Activated CD4-positive, alpha-beta T cell treated with anti-CD3 and anti-CD28 coated beads for 24 hours (primary cell): ENCODE data around the gene STAG3.

Experiments used
- DNase-seq, 2 donors: peaks; one replicate each; pipeline ENCODE4 v3.0.0-alpha.2; 2020; ENCODE audit warnings: low read depth in 2 of 2

STAG3 gene

DNA sequence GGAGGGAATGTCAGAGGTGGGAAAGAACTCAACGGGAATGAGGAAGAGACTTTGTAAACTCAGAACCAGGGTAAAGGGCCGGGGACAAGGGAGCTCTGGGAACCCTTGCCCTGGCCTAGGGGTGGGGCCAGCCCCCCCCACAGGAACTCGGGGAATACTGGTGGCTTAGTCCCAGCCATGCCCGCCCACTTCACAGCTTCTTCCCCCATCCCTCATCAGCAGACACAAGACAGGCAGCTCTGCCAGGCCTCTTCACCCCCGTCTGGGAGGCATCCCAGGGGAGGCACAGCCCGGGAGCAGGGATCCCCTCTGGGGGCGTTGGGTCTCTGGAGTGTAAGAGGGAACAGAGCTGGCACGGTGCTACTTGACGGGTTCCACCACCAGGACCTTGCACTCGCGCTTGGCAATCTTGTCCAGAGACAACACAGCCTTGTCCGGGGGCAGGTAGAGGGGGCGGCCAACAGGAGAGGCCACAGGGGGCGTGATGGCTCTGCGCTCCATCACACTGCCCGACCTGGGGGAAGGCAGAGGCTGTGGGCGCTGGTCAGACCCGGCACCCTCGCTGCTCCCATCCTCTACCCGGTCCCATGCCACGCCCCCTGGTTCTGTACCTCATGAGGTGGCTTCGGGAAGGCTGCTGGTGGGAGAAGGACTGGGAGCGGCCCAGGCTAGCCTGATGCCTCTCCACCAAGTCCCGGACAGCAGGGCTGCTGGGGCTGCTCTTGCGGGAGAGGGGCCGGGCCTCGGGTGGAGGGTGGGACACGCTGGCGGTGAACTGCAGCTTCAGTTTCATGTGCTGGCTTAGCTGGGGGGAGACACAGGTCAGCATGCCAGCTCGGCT, 22.8 kb upstream of the STAG3 start:
- DNase-seq = no peak

- no peak for DNase-seq
These were observed 22.0 kb upstream of the STAG3 start for GRCh38 chr7:100155553-100156317.

GRCh38 chr7:100156331-100157068, 21.2 kb upstream of the STAG3 start:
- DNase-seq = no peak

- no peak for DNase-seq
These were observed 20.7 kb upstream of the STAG3 start for GRCh38 chr7:100157069-100157333.

- no peak for DNase-seq
These were observed 20.1 kb upstream of the STAG3 start for GRCh38 chr7:100157334-100158228.

DNA sequence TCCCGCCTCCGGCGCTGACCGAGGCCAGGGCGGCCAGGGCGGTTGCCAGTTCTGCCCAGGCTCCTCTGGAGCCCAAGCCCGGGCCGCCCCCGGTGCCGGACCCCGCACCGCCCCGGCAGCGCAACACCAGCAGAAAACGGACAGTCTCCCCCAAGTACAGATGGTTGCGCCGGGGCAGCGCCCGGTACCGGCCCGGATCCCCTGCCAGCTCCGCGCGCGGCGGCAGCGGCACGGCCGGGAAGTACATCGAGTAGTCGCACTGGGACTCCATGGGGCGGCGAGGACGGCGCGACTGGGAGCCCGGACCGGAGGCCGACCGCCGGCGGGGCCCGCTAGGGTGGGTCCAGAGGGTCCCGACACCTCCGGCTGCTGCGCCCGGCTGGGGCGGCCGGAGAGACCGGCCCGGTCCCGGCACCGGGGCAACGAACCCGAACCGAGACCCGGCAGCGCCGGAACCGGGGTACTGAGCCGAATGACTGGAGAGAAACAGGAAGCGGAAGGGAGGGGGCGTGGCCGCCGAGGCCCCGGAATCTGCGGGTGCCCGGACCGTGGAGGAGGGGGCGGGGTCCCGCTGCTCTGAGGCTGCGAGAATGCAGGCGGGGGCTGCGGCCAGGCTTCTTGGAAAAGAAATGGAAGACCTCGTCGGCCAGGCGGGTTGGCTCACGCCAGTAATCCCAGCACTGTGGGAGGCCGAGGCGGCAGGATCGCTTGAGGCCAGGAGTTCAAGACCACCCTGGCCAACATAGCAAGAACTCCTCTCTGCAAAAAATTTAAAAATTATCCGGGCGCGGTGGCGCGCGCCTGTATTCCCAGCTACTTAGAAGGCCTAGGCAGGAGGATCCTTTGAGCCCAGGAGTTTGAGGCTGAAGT, 19.3 kb upstream of the STAG3 start, which contains the start of gene TRAPPC14:
TSS of gene TRAPPC14 (minus strand) at position 495 of the 870 bp plus-strand sequence. CDS start at position 271, 224 bp downstream.
- peak; percentile 91 to 96 for DNase-seq

DNA sequence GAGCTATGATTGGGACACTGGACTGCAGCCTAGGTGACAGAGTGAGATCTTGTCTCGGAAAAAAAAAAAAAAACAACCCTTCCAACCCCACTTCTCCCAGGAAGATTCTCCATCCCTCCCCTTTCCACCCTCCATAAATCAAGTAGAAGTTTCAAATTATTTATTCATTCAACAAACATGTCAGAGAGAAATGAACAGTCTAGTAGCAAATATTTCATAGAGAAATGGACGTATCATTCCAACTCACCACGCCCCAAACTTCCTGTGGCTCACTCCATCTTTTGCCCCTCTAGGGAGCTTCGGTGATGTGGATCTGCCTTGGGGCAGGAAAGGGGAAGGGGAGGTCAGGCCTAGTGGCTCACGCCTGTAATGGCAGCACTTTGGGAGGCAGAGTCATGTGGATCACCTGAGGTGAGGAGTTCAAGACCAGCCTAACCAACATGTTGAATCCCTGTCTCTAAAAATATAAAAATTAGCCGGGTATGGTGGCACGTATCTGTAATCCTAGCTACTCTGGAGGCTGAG, 18.6 kb upstream of the STAG3 start:
- no peak for DNase-seq

DNA sequence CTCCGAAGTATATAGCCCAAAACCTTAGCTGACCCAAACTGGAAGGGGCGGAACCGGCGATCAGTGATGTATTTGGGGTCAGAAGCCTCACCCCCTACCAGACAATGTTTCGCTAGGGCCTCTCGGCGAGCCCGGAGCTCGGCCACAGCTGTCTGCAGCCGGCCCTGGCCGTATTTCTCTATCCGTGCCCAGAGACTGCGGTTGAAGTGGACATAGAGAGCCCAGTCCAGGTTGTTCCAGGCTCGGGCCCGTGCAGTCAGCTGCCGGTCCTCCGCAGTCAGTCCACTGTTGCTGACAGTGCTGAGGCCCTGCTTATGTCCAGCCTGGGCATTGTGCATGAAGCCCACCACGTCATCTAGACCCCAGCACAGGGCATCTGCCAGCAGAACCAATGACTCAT, 17.7 kb upstream of the STAG3 start:
- DNase-seq = no peak

- no peak for DNase-seq
These were observed 14.6 kb upstream of the STAG3 start for GRCh38 chr7:100163006-100163531.

DNA sequence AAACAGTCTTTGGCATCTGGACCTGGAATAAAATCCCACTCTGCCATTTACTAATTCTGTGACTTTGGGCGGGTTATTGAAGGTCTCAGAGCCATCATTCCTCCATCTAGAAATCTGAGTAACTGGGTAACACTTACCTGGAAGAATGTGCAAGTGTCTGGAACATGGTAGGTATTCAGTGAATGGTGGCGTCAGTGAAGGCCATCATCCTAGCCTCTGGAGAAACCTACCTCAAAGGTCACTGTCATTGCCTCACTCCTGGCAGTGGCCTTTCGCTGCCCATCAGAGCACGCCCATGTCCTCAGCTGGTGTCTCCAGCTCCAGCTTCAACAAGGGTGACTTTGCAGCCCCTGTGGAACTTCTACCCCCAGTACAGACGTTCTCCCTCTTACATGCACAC, 13.8 kb upstream of the STAG3 start:
- DNase-seq = no peak

GRCh38 chr7:100166317-100166940, 11.3 kb upstream of the STAG3 start:
- DNase-seq = no peak

GRCh38 chr7:100166970-100167911, 10.5 kb upstream of the STAG3 start:
- no peak for DNase-seq

DNA sequence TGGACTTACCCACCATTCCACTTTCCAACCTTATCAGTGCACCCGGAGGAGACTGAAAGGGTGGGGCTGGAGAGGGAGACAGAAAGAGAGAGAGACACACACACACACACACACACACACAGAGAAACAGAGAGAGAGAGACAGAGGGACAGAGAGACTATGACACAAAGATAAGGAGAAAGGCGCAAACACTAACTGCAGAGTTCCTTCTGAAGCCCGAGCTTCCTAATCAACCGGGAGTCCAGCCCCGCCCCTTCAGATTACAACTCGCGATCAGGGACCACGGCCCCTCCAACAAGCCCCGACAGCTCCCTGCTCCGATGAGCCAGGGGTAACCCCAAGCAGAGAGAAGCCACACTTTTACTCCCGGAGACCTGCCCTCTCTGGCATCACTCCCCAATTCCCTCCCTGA, 9.8 kb upstream of the STAG3 start:
- DNase-seq = no peak

DNA sequence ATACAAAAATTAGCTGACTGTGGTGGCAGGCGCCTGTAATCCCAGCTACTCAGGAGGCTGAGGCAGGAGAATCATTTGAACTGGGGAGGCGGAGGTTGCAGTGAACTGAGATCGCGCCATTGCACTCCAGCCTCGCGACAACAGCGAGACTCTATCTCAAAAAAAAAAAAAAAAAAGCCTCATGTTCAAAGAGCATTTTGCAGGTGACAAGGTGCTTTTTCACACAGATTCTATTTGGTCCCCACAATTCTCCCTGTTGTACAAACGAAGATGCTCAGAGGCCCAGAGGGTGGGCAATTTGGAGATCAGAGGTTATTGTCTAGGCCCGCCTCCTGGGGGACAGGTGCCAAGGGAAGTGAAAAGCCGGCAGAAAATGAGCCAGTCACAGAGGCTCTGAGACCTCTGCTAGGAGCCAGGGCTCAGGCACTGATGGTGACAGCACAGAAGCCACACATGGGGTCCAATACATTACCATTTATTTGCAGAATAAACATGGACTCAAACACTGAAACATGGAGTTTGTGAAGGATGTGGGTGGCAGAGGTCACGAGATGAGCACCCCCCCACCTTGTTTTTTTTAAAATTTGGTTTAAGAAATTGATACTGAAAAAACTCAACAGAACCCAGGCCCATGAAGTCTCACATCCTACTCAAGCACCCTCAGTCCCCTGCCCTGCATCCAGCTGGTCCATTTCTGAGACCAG, 8.4 kb upstream of the STAG3 start:
- DNase-seq = no peak

- DNase-seq = no peak
These were observed 7.4 kb upstream of the STAG3 start for GRCh38 chr7:100170101-100170897.

- DNase-seq = no peak
These were observed 6.5 kb upstream of the STAG3 start for GRCh38 chr7:100171087-100171681.
